ENCODE data around the gene SPDYA.

The SPDYA gene

GRCh38 chr2:28880193-28880592 is 69.6 kb downstream of the SPDYA start:
- no peaks in the 10 kb centered on the region for H3F3A ChIP-seq (ENCODE audit: control insufficient read depth, insufficient read depth)
- H3K4me1 ChIP-seq (ENCODE audit: control insufficient read depth, low read length) = no peaks in the 10 kb centered on the region
- TF ChIP-seq EZH2phosphoT487 (IDR thresholded peaks at IDR 0.05; ENCODE audit: borderline replicate concordance, low read length) (no peak), CTCF (IDR thresholded peaks at IDR 0.05; ENCODE audit: low read depth, low read length, poor library complexity, severe bottlenecking) (no peak)
- H3K79me2 ChIP-seq (ENCODE audit: control insufficient read depth, low read length) = no peaks in the 10 kb centered on the region
- peaks cover 2% of the 10 kb centered on the region for H3K27me3 ChIP-seq (ENCODE audit: control insufficient read depth, low read length)
- no peaks in the 10 kb centered on the region for H4K20me1 ChIP-seq (ENCODE audit: control insufficient read depth, insufficient read depth, low read depth, low read length)
- H3K9me2 ChIP-seq (replicated peaks; ENCODE audit: control insufficient read depth, low read length) = no peaks in the 10 kb centered on the region
- H3K27ac ChIP-seq (ENCODE audit: low read depth, low read length) = no peak overlapping the region
- H3K36me3 ChIP-seq (ENCODE audit: control insufficient read depth, low read length) = no peaks in the 10 kb centered on the region
- H3K4me2 ChIP-seq (ENCODE audit: low read length) = no peak overlapping the region
- H3K4me3 ChIP-seq (ENCODE audit: low read length) = no peak overlapping the region
- H3K9me3 ChIP-seq (ENCODE audit: control insufficient read depth, insufficient read depth, low read length) = no peaks in the 10 kb centered on the region

- no peak for TF ChIP-seq CTCF (IDR thresholded peaks at IDR 0.05; ENCODE audit: low read depth, low read length, poor library complexity, severe bottlenecking)
- no peak for TF ChIP-seq EZH2phosphoT487 (IDR thresholded peaks at IDR 0.05; ENCODE audit: borderline replicate concordance, low read length)
- Histone ChIP-seq H3K27ac (ENCODE audit: low read depth, low read length) (no peak overlapping the region), H3K9me3 (ENCODE audit: control insufficient read depth, insufficient read depth, low read length) (no peaks in the 10 kb centered on the region)
These were observed 82.9 kb downstream of the SPDYA start for GRCh38 chr2:28893488-28893887.

GRCh38 chr2:28894470-28895188 is 84.0 kb downstream of the SPDYA start, which contains the start of gene WDR43:
WDR43 (plus strand) TSS chr2:28894667; CDS start chr2:28894699, 32 bp downstream.
- TF ChIP-seq CTCF (IDR thresholded peaks at IDR 0.05; ENCODE audit: low read depth, low read length, poor library complexity, severe bottlenecking) = no peak
- TF ChIP-seq EZH2phosphoT487 (IDR thresholded peaks at IDR 0.05; ENCODE audit: borderline replicate concordance, low read length) = no peak
- Histone ChIP-seq H4K20me1 (ENCODE audit: control insufficient read depth, insufficient read depth, low read depth, low read length) (peaks cover 33% of the 10 kb centered on the region), H3F3A (ENCODE audit: control insufficient read depth, insufficient read depth) (0 out of 2 replicates have a peak, but pooled peaks cover 3% of the 10 kb centered on the region), H3K27me3 (ENCODE audit: control insufficient read depth, low read length) (no peaks in the 10 kb centered on the region), H3K36me3 (ENCODE audit: control insufficient read depth, low read length) (peaks cover 46% of the 10 kb centered on the region), H3K9me2 (replicated peaks; ENCODE audit: control insufficient read depth, low read length) (no peaks in the 10 kb centered on the region), H3K9me3 (ENCODE audit: control insufficient read depth, insufficient read depth, low read length) (no peaks in the 10 kb centered on the region), H3K79me2 (ENCODE audit: control insufficient read depth, low read length) (peaks cover 52% of the 10 kb centered on the region), H3K4me1 (ENCODE audit: control insufficient read depth, low read length) (peaks cover 31% of the 10 kb centered on the region), H3K4me3 (ENCODE audit: low read length) (peak within 1 kb of the TSS; percentile 85), H3K4me2 (ENCODE audit: low read length) (peak within 1 kb of the TSS; percentile 70), H3K27ac (ENCODE audit: low read depth, low read length) (peak within 1 kb of the TSS; percentile 52)

More at GRCh38 chr2:28893488-28893887, 82.9 kb downstream of the SPDYA start:
- no peaks in the 10 kb centered on the region for H3K27me3 ChIP-seq (ENCODE audit: control insufficient read depth, low read length)
- peaks cover 23% of the 10 kb centered on the region for H3K4me1 ChIP-seq (ENCODE audit: control insufficient read depth, low read length)
- H3F3A ChIP-seq (ENCODE audit: control insufficient read depth, insufficient read depth) = no peaks in the 10 kb centered on the region
- peaks cover 41% of the 10 kb centered on the region for H3K79me2 ChIP-seq (ENCODE audit: control insufficient read depth, low read length)
- H4K20me1 ChIP-seq (ENCODE audit: control insufficient read depth, insufficient read depth, low read depth, low read length) = peaks cover 23% of the 10 kb centered on the region
- peaks cover 36% of the 10 kb centered on the region for H3K36me3 ChIP-seq (ENCODE audit: control insufficient read depth, low read length)
- H3K9me2 ChIP-seq (replicated peaks; ENCODE audit: control insufficient read depth, low read length) = no peaks in the 10 kb centered on the region
- no peak overlapping the region for H3K4me3 ChIP-seq (ENCODE audit: low read length)
- H3K4me2 ChIP-seq (ENCODE audit: low read length) = no peak overlapping the region
